Hepatic stellate cell (primary cell): ENCODE results near the gene LYAR.
"Not testable (repeated sequence)": the region's sequence is repeated elsewhere in the genome, so short reads cannot be mapped to it uniquely, and the experiment has no call there.

Source experiments
- DNase-seq: peaks from one replicate; pipeline ENCODE4 v3.0.0; 2011; ENCODE audit warnings: low spot score

LYAR gene

DNA sequence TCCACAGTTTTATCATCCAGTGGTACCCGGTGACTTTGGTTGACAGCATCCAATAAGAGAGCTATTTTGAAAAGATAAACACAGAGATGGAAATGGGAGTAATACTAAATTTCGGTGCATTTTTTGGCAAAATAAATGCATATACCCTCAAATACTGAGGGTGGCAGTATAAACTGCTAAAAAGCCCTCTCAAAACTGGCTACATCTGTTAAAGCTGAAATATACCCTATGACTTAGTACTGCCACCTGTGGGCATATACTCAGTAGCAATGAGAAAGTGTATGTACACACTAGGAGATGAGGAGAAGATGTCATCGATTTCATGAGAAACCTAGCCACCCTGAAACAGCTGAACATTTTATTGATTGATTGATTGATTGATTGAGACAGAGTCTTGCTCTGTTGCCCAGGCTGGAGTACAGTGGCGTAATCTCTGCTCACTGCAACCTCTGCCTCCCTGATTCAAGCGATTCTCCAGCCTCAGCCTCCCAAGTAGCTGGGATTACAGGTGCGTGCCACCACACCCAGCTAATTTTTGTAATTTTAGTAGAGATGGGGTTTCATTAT lies 29.7 kb downstream of the LYAR start:
- DNase-seq: peak; percentile 79

DNA sequence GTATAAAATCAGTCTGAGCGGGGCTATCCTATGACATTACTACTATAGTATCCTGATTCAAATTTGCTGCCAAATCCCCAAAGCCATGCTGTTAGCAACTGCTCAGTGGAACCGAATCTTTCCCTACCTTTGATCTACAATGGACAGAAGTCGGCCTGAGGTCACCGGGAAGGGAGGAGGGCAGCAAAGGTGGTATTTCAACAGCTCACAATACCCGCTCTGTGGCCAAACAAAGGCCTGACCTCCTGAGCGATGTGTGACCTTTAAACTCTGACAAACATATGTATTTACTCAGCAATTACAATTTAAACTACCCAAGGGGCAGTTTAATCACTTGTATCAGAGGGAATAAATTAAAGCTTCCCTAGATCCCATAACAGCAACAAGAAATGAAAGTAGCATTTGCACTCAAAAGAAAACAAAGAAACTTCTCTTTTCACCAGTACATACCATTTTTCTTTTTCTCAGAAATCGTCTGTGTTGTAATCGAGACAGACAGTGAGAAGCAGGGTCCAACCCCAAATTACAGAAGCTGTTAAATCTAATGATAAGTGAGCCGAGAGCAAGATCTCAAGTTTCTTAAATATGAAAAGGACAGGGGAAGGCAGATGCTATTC lies 30.4 kb downstream of the LYAR start:
- no peak for DNase-seq

DNA sequence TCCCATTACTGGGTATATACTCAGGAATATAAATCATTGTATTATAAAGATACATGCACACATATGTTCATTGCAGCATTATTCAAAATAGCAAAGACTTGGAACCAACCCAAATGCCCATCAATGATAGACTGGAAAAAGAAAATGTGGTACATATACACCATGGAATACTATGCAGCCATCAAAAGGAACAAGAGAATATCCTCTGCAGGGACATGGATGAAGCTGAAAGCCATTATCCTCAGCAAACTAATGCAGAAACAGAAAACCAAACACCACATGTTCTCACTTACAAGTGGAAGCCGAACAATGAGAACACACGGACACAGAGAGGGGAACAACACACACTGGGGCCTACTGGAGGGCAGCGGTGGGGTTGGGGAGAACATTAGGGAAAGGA lies 32.2 kb downstream of the LYAR start:
- not testable (repeated sequence) for DNase-seq

DNA sequence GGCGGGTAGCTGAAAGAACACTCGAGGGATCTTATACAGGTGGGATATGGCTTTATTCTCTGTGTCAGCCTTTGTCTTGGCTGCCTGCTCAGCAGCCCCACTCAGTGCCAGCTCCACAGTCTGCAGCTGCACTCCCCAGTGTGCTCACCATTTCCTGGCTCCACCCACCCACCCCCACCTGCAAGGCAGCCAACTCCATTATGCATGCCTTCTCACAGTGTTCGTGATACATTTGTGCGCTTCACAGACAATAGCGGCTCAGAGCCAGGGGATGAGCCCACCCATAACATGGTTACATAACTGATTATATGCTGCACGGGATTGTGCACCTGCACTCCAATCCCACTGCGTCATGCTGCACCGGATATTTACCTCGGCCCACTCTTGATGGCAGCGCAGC lies 33.2 kb downstream of the LYAR start:
- no peak for DNase-seq

DNA sequence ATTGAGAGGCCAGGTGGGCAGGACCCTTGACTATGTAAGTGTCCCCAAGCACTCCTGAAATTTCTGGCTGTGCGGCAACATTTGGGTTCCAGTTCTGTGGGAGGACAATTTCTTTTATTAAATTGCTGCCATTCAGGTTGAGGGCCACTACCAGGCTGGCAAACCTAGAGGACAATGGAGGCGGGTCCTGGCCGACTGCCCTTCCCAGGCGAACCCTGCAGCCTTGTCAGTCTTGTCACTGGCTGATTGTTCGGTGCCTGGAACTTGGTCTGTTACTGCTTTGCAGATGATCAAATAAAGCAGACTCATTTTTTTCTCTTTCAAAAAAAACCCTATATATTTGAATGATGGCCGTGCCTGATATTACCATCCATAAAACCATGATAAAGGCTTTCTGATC lies 35.3 kb downstream of the LYAR start:
- no peak for DNase-seq

DNA sequence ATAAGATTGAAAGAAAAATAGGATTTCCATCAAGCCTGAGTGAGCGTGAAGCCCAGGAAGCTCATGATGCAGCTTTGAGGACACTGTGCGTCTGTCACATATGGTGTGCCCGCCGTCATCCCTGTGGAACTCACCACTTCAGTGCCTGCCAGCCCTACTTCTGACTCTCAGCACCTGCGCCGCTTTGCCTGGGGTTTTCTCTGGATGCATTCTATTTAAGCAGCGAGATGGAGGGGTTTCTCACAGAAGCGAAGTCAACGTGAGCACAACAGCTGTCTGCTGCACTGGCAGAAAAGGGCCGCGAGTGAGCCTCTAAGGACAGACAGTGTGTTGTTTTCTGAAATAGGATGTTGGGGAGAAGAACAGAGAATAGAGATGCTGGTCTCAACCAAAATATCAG lies 35.8 kb downstream of the LYAR start:
- DNase-seq: no peak

DNA sequence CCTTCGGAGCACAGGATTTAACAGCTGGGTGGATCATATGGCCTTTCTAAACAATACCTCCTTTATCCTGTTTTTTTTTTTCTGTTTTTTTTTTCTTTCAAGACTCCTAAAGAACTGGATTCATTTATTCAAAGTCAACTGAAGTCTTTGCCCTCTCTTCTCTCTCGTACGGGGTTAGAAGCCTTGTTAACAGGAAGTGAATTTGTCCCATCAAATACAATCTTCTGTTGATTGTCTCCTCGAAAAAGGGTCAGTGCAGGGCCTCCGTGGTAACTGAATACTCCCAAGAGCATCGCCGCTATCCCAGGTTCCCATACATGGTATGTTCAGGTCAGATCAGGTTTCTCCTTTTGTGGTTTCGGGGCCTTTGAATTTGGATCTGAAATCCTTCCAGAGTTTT lies 40.1 kb downstream of the LYAR start:
- DNase-seq: no peak

DNA sequence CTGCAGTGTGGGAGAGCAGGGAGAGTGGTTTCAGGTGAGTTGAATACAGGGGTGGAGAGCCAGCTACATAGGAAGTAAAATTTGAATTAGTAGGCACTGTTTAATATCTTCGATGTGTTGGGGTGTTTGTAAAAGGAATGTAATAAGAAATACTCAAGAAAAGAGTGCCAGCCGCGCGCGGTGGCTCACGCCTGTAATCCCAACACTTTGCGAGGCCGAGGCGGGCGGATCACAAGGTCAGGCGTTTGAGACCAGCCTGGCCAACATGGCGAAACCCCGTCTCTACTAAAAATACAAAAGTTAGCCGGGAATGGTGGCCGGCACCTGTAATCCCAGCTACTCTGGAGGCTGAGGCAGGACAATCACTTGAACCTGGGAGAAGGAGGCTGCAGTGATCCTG lies 40.6 kb downstream of the LYAR start:
- not testable (repeated sequence) for DNase-seq

DNA sequence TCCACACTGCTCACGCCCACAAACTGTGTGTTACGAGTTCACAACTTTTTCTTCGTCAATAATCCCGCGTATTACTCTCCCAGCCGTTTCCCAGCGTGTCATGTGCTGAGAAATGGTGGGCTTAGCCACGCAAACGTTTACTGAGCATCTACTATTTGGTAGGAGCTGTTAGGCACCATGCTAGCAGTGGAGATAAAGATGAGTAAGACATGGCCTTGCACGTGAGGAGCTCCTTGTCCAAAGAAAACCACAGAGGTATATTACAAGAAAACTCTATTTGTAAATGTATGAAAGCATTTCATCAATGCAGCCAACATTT lies 41.1 kb downstream of the LYAR start:
- no peak for DNase-seq

DNA sequence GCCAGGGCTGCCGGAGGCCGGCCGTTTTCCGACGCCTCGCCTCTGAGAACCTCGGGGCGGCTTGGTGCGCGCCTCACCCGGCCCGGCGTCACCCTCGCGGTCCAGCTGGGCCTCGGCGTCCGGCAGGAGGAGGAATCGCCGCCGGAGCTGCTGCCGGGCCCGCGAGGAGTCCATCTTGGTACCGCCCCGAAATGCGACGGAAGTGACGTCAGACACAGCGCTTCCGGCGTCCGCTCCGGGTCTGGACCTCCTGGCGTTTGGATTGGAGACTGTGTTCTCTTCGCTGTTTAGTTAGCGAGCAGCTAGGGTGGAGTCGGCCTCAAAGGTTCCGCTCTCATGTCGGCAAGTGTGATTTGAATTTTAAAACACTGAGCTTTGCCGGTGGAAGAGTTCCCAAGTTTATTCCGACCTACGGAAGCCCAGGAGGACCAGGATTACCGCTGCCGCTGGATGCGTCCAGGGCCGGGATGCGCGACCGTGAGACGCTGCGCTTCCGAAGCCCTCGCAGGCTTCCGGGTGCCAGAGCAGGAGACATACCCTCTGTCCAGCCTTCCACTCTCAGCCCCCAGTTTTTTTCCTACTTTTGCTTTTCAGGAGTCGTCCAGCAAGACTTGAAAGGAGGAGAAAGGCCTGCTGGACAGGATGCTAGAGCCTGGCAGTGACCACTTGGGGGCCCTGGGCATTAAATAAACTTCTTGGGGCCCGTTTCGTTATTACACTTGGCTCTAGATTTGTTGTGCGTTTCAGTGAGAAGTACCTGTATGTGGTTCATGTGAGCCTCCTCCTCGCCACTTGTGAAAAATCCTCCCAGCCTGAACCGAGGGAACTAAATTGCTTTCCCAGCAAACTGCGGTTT lies 41.7 kb downstream of the LYAR start, which contains the start of gene TMEM128:
TSS of gene TMEM128 (minus strand) at position 195 of the 856 bp plus-strand sequence. CDS start at position 174, 21 bp downstream.
- DNase-seq: peak; percentile 95

DNA sequence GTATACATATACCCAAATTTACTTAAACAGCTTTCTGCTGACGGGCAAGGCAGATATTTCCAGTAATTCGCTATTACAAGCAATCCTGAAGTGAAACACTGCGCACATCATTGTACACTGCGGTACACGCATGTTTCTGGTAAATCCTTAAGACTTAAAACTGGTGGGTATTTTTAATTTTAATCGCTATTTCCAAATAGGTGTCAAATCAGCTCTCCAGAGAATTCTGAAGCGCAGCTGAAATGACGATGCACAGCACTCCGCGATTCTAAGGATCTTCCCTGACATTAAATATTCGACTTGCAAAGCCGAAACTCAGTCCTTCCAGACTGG lies 42.3 kb downstream of the LYAR start:
- no peak for DNase-seq

DNA sequence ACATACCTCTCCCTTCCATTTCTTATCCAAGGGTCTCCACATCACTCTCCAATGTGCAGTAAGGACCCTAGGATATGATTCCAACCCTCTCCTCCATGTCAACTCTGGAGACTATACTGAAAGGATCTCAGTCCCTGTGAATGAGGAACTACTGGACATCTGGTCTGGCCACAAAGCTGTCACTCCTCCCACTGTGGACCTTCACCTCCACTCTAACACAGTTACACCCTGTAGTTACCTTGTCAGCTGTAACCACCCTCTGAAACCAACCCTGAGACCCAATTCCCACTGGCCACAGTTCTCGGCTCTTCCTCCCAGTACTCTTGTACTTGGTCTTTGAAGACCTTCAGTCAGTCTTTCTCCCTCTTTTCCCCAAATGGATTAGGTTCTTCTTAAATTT lies 44.8 kb downstream of the LYAR start:
- no peak for DNase-seq

DNA sequence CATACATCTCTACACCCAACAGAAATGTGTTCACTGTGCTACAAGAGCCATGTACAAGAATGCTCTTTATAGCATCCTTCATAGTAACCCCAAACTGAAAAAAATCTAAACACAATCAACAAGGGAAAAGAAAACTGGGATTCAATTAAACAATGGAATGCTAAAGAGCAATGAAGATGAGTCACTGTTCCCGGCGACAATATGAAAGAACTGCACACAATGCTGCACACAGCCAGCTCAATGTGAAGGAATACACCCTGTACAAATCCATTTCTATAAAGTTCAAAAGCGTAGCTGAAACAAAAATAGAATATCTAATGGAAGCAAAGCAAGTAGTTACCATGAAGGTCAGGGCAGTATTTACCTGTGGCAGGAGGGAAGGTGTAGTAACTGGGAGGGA lies 50.4 kb downstream of the LYAR start:
- not testable (repeated sequence) for DNase-seq

DNA sequence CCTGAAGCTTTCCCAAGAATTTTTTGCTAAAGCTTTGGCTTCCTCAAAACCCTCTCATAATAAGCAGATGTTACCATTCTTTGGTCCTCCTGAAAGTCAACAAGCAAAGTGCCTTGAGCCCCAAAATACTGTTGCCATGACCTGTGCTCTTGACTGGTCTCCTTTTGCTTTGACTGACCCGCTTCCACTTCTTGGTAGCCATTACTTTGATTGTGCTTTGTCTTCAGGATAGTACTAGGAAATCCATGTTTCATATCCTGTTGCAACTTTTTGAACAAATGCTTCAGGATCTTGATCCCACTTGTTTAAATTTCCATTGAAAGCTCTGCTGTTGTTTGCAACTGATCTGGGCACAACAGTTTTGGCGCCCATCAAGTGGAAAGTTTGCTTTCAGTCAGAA lies 56.3 kb downstream of the LYAR start:
- DNase-seq: no peak

DNA sequence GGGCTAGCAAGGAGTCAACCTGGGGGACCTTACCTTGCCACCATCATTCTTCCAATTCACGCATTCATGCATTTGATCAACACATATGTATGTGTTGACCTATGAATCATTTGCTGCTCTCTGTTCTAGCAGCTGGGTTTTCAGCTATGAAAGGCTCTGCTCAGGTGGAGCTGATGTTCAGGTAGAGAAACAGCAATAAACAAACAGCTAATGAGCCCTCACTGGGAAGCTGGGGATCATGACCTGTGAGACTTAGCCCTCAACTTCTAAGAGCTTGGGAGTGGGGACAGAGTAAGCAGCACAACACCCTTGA lies 61.6 kb downstream of the LYAR start:
- no peak for DNase-seq

DNA sequence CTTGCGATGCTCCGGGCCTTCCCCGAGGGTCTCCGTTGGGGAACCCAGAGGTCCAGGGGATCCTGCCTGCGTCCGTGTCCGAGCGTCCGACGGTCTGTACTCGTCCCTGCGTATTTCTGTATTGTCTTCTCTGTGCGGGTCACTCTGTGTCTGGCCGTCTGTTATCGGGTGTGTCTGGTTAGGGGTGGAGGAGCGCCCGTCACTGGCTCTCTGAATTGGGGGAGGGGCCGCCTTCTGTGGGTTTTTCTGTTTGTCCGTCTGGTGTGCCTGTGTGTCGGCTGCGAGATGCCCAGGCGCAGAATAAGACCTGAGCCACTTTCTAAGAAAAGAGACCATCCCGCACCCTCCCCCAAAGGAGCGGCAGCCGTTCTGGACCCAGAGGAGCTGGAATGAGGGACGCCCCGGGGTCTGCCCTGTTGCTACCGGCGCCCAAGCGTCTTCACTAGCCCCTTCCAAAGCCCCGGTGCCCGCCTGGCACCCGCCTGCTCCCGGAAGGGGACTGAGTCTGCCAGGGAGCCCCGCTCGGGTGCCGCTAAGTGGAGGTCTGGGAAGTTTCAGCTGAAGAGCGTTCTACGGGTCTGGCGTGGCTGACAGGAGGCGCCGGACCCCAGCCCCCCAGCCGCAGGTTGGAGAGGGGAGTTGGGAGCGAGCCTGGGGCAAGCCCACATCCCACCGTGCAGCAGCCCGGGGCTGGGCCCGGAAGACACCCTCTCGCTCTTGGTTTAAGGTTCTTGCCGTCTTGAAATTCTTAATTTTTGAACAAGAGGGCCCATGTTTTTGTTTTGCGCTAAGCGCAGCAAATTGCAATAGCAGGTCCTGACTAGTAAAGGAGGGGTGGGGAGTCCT lies 62.2 kb downstream of the LYAR start:
- no peak for DNase-seq

DNA sequence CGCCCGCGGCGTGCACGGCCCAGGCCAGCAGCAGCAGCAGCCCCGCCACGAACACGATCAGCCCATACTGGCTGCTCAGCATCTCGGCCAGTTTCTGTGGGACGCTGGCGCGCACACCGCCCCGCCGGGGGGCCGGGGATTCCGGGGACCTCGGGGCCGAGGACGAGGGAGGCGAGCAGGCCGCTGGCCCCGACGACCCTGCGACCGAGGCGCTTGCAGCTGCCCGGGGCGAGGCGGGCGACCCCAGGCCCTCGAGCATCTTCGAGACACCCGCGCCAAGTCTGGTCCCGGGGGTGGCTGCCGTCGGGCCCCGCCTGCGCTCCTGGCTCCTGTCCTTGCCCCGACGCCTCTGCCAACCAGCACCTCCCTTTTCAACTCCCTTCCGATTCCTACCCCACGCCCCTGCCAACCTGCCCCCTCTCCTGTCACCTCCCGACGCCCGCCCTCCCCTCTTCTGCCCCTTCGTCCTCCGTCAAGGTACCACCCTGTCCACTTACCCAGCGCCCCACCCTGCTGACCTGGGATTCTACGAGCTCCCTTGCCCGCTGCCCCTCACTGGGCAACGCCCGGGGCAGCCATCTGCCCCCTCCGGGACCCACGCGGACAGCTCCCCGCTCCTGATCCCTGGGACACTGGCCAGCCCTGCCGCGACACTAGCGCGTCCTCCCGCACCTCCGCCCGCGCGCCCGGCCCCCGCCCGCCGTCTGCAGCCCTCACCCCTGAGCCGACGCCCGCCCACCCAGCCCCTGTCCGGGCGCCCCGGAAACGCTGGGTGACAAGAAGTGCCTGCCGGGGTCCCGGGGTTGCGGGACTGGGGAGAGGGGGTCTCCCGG lies 63.1 kb downstream of the LYAR start, which contains the start of gene OTOP1:
TSS of gene OTOP1 (minus strand) at position 324 of the 833 bp plus-strand sequence. CDS start at position 259, 65 bp downstream.
- no peak for DNase-seq

DNA sequence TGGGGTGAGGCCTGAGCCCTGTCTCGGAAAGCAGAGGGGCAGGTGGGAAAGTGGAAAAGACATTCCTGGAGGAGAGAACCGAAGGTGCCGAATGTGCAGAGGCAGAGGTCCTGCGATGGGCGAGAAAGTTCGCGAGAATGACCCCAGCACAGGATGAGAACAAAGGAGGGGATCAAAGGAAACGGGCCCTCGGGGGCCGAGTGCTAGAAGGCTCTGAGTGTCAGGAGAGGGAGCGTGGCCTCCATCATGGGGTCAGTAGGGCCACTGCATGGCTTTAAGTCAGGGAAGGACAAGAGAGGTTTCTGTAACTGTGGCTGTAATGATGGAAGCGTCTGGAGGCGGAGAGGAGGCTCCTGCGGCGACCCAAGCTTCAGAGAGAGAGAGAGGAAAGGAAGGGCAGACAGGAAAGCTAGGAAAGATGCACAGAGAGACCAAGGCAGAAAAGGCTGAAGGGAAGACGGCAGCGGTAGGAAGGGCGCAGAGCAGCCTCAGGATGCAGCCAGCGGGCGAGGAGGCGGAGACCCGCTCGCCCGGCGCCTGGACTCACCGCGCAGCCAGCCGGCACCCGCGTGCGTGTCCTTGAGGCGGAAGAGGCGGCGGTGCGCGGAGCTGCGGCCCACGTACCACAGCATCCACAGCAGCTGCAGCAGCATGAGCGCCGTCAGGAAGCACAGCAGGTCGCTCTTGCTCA lies 63.9 kb downstream of the LYAR start:
- DNase-seq: no peak
